ENCODE measurements around the gene ZNF282.

- no peak for TF ChIP-seq CTCF (IDR thresholded peaks at IDR 0.05; ENCODE audit: insufficient read depth, low read length, poor library complexity, severe bottlenecking)
- TF ChIP-seq EZH2phosphoT487 (conservative IDR thresholded peaks at IDR 0.05; ENCODE audit: low read length) = no peak
These were observed 4.1 kb downstream of the ZNF282 start for GRCh38 chr7:149199234-149199995.

All from SU-DHL-6 (cell line).